Stimulated activated CD4-positive, alpha-beta T cell treated with anti-CD3 and anti-CD28 coated beads, Interleukin-1b, Interleukin-23, amount 100 ng/mL, for 4 hours (primary cell): ENCODE measurements around the gene ERAP2.

Source experiments
- DNase-seq, 2 donors: peaks; one replicate each; pipeline ENCODE4 v3.0.0-alpha.2; 2020; ENCODE audit warnings: low read depth in 2 of 2

Gene ERAP2

DNA sequence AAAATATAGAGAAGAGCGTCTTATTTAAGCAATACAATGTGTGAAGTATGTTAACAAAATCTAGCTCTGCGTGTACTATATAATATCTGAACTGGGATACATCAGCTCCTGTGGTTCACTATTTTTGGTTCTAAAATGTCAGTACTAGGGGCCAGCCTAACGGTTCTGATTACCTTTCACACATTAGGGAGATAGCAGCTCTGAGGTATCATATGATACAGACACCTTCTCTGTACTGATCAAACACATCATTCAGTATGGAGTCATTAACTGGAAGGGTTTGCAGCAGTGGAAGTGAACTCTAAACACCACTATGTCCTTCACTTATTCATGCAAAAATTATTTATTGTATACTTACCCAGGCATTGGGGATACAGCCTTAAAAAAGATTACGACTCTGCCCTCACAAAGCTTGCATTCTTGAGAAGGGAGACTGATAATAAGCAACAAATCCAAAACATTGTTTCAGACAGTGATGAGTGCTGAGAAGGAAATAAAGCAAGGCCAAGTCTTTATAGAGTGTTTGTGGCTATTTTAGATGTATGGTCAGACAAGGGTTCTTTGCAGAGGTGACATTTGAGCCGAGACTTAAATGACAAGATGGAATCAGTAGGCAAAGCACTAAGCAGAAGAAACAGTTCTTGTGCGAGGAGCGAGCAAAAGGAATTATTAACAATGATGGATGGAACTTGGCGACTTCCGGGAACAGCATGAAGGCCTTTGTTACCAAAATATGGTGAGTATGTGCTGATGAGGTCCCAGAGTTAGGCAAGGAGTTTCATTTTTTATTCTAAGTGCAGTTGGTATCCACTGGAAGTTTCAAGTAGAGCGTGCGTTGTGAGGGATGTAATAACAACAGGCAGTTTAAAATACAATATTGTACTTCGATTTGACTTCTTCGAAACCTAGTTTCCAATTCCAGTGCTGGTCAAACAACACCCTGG is 57.7 kb downstream of the ERAP2 start:
- DNase-seq = no peak

DNA sequence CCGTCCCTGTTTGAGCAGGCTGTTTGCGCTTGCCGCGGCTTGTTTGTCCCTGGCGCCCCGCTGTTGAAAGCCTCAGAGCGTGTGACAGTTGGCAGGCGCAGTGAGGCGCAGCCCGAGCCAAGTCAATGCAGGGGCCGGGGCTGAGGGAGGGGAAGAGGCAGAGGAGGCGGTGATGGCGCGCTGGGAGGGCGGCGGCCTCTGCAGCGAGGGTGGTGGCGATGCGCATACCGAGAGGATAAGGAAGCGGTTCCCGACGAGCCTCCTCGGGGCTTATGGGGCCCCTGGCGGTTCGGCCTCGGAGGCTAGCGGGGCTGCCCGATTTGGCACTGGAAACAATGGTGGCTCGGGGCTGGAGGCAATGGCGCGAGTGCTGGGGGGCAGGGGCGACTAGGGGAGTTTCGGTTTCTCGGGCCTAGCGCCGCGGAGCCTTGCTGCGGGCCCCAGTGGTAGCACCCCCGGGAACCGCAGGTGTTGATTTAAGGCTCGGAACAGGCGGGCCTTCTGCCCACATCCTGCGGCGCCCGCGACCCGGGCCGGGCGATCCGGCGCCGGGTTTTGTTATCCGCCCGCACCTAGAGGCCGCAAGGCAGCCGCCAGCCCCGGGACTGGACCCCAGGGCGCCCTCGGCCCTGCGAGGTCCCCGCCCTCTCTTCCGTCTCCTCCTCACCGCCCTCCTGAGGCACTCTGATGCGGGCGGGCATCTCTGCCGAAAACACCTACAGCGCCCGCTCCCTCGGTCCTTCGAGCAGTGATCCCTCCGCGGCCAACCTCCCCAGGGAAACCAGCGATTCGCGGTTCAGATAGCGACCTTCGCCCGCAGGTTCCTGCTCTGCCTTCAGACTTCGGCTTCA is 58.6 kb downstream of the ERAP2 start:
- peak; percentile 84 for DNase-seq

DNA sequence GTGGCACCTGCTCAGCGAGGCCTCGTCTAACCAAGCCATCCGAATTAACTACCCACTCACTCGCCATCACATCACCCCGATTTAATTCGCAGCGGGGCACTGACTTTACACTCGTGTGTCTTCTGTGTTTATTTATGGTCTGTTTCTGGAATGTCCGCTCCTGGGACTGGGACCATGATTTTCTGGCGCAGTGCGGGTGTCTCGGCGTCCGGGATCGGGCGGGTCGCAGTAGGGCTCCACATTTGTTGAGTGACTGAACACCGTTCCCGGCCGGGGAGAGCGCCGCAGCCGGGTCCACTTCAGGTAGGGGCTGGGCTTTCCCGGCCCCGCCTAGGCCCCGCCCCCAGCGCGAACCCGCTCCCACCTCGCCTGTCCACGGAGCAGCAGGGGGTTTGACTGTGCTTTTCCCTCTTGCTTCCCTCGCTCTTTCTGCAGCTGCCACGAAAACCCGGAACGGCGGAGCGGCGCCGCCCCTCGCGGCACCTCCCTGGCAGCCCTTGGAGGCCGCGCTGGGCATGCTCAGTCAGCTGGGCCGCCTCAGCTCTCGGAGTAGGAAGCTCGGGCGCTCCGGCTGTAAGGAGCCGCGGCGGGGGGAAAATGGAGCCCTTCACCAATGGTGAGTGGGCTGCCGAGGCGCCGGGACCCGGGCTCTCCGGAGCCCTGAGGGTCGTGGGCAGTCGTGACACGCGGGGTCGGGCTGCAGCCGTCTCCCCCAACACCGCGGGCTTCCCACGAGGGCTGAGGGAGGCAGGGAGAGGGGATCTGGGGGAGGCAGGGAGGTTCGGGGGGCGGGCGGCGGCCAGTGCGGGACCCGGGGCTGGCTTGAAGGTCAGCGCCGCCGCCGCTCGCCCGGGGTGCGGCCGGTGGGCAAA is 59.5 kb downstream of the ERAP2 start, which contains the start of gene LNPEP:
Gene LNPEP (plus strand): TSS at position 522 of the 872 bp plus-strand sequence. CDS start 76 bp downstream, at position 598.
- peak; percentile 88 to 90 for DNase-seq

DNA sequence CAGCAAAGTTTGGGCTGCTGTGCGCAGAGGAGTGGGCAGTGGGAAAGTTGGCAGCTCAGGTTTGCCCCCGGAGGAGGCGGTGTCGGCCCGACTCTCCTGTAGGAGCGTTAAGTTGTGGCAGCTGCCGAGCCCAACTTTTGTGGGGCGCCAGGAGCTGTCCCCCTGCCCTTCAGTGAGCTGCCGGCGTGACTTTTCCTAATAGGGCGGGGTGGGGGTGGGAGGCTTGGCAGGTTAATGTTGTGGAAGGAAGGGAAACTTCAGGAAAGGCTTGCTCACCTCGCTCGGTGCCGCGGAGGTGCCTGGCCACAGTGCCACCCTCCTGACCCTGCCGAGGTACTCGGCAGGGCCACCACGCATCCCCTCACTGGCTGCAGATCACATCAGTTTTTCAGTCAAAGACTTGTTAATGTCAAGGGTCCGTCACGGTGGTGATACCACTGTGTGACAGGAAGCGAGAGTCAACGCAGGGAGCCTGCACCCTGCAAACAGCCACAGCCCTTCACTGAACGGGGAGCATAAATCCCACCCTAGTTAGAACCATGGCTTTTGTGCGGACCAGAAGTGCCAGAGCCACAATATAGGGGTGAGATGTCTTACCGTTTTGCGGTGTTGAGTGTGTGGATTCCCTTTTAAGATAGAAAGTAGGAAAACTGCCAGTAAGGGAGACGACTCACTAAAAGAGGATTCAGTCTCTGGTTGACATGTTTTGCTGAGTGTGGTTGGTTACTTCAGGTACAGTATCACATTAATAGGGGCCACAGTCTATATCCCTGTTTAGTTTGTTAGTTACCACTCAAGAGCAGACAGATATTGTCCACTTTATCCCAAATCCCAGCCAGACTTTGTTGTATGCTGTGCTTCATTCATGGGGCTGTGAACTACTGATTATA is 60.4 kb downstream of the ERAP2 start:
- DNase-seq = peak in 1 of 2 donors; percentile 15

DNA sequence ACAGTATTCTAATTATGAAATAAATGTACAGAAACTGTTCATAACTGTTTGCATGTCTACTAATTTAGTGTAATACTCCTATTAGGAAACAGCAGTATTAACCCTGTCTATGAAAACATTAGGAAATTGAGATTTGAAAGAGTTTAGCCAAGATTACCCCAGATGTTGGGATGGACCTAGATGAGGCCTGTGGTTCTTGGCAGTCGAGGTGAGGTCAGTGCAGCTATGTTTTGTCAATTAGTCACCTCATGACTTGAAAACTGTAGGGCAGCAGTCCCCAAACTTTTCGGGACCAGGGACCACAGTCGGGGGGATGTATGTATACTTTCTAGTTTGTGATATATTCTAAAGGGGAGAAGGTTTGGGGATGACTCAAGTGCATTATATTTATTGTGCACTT is 64.3 kb downstream of the ERAP2 start:
- no peak for DNase-seq

DNA sequence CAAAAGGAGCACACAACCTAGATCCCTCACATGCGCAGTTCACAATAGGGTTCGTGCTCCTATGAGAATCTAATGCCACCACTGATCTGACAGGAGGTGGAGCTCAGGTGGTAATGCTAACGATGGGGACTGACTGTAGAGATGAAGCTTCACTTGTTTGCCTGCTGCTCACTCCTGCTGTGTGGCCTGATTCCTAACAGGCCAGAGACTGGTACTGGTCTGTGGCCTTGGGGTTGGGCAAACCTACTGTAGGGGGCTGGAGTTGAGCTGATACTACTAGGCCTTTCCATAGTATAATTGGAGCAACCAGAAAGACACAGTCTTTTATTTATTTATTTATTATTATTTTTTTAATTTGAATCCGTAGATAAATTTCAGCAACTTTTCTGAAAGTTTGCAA is 64.8 kb downstream of the ERAP2 start:
- DNase-seq = no peak

DNA sequence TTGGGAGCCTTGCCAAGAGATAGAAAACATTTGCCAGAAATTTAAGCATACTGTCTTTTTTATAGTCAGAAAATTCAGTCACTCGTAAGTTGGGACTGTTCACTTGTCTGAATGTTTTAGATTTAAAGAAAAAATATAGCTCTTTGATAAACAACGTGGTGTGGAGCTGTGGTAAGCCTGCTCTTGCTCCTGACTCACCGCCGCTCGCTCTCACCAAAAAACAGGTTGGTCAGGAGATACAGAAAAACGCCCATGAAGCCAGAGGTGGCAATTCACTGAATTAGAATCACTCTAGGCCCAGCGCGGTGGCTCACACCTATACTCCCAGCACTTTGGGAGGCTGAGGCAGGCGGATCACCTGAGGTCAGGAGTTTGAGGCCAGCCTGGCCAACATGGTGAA is 65.8 kb downstream of the ERAP2 start:
- DNase-seq = no peak

DNA sequence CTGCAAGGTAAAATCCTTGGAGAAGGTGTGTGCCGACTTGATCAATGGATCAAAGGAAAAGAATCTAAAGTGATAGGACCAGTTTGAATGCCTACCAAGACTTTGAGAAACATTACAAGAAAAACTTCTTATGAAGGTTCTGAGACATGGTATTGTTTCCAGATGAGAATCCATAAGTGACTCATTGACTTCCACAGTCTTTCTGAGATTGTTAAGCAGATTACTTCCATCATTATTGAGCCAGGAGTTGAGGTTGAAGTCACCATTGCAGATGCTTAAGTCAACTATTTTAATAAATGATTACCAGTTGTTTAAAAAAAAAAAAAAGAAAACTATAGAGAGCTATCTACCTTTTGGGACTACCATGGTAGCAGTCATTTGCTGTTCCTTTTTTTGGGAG is 66.6 kb downstream of the ERAP2 start:
- DNase-seq = no peak

DNA sequence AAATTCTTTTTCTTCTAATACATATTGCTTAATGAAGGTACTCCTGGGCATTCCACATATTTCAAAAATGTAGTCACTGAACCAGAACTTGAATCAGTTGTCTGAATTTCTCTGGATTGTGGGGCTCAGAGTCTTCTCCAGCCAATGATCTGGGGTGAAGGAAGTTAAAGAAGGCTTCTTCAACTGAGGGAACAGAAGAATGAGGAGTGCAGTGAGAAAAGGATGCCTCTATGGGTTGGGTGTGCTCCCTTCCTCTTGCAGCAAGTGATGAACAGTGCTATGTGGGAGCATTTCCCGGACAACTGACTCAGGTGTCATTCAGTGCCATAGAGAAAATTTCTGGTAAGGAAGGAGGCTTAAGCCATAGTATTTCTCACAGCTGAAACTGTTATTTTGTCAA is 67.5 kb downstream of the ERAP2 start:
- no peak for DNase-seq

DNA sequence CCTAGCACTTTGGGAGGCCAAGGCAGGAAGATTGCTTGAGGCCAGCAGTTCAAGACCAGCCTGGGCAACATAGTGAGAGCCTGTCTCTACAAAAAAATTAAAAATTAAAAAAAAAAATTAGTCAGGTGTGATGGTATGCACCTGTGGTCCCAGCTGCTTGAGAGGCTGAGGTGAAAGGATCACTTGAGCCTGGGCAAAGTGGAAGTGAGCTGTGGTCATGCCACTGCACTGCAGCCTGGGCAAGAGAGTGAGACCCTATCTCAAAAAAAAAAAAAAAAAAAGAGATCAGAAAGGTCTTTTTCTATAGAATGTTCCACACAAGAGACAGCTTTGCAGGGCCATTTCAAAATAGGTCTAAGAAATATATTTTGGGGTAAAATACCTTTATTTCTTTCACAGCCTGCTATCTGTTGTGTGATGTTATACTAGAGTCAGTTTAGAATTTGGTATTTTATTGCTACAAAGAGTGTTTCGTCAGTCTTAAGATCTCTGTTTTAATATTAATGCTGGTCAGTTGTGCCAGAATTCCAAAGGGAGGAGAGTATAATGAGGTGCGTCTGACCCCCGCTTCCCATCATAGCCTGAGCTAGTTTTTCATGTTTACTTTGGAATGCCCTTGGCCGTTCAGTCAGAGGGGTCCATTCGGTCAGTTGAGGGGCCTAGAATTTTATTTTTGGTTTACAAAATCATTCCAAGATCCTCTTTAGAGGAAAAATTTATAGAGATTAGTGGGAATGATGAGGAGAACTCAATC is 69.0 kb downstream of the ERAP2 start:
- no peak for DNase-seq

DNA sequence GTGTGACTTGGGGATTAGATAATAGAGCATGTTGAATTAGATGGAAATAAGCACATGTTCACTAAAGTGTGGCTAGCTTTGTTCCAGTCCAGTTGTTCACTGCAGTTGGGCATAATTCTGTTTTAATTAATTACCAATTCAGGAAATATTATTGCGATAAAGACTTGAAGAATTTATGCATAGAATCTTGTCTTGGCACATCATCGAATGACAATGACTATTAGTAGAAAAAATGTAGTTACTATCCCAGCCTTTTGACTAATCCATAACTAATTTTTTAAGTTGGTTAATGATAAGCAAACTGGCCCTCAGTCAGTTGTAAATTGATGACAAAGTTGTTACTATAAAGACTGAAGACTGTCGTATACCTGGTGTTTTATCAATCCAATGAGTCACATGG is 70.1 kb downstream of the ERAP2 start:
- no peak for DNase-seq

DNA sequence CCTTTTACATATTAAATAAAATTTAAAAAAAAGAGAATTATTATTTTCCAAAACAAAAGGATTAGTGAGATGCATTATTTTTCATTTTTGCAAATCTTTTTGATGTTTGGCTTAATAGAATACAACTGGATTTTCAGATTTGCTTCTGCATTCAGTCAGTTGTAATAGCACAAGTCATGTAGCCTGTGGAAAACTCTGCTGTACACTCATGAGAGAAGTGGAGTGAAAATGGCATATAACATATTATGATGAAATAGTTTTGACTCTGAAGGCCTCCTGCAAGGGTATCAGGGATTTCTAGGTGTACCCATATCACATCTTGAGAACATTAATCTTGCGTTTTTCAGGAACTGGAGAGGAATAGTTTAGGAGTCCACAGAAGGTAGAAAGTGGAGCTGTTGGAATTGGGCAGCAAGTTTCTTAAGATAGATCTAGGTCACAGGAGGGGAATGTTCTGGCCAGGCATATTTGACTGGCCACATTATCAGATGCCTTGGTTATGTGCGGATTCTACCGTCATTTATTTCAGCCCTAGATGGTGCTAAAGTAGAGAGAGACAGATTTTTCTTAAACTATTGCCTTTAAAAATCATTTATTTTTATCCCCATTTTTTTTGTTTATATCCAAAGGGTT is 75.9 kb downstream of the ERAP2 start:
- DNase-seq = no peak

DNA sequence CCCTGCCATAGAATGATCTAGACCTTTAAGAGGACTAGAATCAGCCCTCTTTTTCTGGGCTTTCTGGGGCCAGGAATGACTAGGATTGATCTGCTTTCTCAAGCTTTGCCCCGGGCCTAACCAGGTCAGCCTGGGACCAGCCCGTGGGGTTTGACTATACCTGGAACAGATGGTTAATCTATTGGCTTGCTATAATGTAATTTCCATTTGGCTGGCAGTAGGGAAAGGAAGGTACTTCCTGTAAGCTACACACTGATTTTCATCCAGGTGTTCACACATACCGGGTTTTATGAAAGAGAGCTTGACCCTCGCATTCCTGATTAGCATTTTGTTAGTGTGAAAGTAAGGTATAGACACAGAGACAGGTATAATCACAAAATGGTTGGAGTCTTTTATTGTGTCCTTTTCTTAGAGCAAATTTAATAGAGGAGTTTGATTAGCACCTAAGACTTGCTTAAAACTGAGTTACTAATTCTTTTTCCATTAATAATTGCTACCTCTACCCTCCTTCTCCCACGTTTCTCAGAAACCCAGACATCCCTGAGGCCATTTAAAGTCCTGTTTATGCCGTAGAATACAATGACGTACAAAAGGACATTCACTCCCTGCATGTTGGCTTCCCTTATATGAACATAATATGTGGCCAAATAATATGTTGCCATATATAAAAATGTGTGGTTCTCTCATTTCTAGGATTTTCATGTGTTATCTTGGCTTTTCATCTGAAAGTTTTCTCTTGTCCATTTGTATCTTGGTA is 76.9 kb downstream of the ERAP2 start:
- DNase-seq = no peak

DNA sequence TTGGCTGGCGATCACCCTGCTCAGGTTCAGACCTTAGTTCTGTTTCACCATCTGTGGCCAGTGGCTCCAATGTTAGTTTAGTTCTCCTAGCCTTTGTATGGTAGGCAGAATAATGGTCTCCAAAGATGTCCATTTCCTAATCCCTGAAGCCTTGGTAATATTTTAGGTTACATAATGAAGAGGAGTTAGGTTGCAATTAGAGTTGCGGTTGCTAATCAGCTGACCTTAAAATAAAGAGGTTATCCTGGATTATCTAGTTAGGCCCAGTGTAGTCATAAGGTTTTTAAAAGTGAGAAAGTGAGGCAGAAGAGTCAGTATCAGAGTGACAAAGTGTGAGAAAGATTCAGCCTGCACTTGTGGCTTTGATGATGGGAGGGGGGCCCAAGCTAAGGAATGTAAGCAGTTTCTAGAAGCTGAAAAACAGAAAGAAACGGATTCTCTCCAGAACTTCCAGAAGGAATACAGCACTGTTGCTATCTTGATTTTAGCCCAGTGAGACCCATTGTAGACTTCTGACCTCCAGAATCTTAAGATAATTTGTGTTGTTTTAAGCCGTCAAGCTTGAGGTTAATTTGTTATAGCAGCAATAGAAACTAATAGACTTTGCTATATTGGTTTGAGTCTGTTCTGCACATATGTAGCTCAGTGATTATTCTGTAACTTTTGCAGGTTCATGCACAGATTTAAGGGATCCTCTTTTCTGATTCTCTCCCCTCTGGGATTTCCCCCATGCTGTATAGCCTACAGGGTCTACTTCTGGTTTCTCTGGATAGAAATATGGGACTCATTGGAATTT is 81.2 kb downstream of the ERAP2 start:
- no peak for DNase-seq

DNA sequence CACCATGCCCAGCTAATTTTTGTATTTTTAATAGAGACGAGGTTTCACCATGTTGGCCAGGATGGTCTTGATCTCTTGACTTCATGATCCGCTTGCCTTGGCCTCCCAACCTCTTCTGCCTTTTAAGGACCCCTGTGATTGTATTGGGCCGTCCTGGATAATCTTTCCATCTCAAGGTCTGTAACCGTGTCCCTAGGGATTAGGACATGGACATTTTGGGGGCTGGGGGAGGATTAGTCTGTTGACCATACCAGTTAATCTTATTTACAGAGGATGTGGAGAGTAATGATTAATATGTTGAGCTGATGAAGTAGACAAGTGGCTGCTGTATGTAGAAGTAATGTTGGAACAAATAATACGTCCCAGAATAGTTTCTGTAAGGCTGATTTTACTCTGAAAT is 82.7 kb downstream of the ERAP2 start:
- no peak for DNase-seq

DNA sequence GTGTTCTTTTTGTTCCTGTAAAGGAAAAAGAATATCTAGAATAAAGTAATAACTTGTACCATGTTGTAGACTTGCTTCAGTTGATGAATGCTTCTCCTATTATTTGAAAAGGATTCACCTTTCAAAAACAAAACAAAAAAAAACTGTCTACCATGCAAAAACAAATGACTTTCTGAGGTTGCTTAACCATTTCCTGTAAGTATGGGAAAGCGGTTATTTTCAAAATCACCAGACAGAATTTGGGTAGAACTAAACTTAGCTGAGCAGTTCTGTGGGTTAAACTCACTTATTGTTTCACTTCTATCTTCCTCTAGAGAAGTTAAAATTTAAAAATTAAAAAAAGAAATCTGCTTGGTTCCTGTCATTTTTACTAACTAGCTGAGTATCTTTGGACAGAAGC is 84.8 kb downstream of the ERAP2 start:
- no peak for DNase-seq

DNA sequence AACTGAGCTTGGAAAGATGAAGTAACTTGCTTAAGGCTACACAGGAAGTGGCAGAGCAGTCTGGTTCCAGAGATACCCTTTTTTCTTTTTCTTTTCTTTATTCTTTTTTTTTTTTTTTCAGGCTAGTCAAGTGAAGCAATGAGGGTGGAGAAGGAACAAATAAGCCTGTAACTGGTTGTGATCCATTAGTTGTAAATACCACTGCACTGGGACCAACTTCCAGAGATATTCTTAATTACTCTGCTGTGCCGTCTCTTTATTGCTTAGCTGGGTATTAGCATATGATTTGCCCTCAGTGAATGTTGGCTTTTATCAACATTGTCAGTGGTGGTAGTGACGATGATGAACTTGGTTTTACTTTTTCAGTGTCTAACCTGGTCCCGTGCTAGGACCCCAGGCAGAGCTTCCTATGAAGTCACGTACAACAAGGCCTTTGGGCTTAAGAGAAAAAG is 86.3 kb downstream of the ERAP2 start:
- no peak for DNase-seq

DNA sequence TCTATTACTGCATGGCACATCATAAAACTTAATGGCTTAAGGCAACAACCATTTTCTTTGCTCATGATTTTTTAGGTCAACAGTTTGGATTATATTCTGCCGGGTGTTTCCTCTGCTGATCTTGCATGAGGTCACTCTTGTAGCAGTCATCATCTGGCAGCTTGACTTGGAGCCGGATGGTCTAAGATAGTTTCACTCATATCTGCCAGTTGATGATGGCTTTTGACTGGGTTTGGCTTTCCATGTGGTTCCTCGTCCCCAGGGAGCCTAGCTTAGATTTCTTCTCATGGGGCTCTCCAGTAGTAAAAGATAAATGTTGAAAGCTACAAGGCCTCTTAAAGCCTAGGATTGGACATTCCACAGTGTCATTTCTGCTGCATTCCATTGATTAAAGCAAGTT is 87.0 kb downstream of the ERAP2 start:
- no peak for DNase-seq
